ENCODE results near the gene MOCS1. TPM values are rescaled to one million over a fixed set of nuclear protein-coding genes. Genes with fewer than 3 reads are reported as not detected.

Gene MOCS1
- total RNA-seq, 1 donor from 2014 or later: 11.3 TPM

DNA sequence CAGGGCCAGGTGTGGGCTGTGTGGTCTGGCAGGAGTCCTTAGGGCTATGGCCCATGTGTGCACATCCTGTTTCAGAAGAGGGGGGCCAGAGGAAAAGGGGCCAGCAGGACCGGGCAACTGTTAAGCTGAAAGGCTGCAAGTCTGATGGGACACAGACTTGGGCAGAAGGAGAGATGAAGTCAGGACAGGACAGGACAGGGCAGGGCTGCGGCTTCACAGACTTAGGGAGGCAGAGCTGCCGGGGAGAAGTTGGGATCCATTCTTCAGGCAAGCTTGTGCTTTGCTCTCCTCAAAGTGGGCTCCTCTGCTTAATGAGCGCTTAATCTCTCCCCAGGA is 28.7 kb downstream of the MOCS1 start:
- Mint-ChIP-seq H3K27me3 (ENCODE audit: insufficient read depth, low read depth) (no peaks in the 10 kb centered on the region), H3K36me3 (peaks cover 14% of the 10 kb centered on the region), H3K4me1 (no peaks in the 10 kb centered on the region), H3K9me3 (no peaks in the 10 kb centered on the region), H3K4me3 (peak overlapping the region; percentile 19), H3K27ac (no peak overlapping the region)
- TF ChIP-seq, protein P1, sequence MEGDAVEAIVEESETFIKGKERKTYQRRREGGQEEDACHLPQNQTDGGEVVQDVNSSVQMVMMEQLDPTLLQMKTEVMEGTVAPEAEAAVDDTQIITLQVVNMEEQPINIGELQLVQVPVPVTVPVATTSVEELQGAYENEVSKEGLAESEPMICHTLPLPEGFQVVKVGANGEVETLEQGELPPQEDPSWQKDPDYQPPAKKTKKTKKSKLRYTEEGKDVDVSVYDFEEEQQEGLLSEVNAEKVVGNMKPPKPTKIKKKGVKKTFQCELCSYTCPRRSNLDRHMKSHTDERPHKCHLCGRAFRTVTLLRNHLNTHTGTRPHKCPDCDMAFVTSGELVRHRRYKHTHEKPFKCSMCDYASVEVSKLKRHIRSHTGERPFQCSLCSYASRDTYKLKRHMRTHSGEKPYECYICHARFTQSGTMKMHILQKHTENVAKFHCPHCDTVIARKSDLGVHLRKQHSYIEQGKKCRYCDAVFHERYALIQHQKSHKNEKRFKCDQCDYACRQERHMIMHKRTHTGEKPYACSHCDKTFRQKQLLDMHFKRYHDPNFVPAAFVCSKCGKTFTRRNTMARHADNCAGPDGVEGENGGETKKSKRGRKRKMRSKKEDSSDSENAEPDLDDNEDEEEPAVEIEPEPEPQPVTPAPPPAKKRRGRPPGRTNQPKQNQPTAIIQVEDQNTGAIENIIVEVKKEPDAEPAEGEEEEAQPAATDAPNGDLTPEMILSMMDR (IDR thresholded peaks at IDR 0.05): no peak
- no peak for TF ChIP-seq EZH2 (IDR thresholded peaks at IDR 0.05)
- TF ChIP-seq EZH2phosphoT487 (IDR thresholded peaks at IDR 0.05): no peak
- H3K4me2 ChIP-seq: no peak overlapping the region
- no peaks in the 10 kb centered on the region for H3K27me3 ChIP-seq
- no peak overlapping the region for H3K27ac ChIP-seq
- no peaks in the 10 kb centered on the region for H3F3A ChIP-seq (ENCODE audit: low read depth)
- no peaks in the 10 kb centered on the region for H4K20me1 ChIP-seq (ENCODE audit: low read depth)
- H3K4me1 ChIP-seq: no peaks in the 10 kb centered on the region
- H3K36me3 ChIP-seq: no peaks in the 10 kb centered on the region
- H3K9me3 ChIP-seq (ENCODE audit: low read depth): no peaks in the 10 kb centered on the region
- no peaks in the 10 kb centered on the region for H3K79me2 ChIP-seq (ENCODE audit: low read depth)
- H3K9ac ChIP-seq: no peak overlapping the region
- no peak overlapping the region for H2AFZ ChIP-seq (replicated peaks)
- no peak for DNase-seq (ENCODE audit: low spot score)
- H3K4me3 ChIP-seq: no peak overlapping the region

DNA sequence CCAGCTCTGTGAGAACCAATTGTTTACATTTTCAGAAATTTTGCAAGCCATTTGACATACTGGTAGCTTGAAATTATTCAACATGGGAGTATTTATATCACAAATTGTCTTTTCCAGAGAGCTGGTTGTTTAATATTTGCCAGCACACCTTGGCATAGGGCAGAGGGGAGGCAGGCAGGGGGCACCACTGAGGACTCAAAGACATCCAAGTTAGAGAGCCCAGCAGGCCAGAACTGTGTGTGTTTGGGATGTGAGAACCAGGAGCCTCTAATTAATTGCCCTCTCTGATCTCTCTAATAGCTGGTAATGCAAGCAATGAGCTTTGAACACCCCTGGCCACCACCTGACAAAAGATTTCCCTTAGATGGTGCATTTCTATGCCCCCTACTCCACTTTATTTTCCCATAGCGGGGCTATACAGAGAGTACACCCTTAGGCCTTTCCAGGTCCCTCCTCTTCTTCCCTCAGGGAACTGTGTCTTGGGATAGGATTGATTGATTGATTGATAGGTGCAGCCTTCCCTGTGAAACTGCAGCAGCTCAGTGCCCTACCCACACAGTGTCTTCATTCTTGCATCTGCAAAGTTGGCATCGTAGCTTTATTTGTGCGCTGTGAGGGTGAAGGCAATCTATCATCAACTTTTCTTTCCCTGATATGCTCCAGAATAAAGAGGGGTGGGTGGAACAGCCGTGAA is 29.2 kb downstream of the MOCS1 start:
- H3K36me3 ChIP-seq: no peaks in the 10 kb centered on the region
- no peaks in the 10 kb centered on the region for H3K9me3 ChIP-seq (ENCODE audit: low read depth)
- Mint-ChIP-seq H3K9me3 (no peaks in the 10 kb centered on the region), H3K27me3 (ENCODE audit: insufficient read depth, low read depth) (no peaks in the 10 kb centered on the region), H3K4me1 (no peaks in the 10 kb centered on the region), H3K27ac (no peak overlapping the region), H3K36me3 (peaks cover 11% of the 10 kb centered on the region), H3K4me3 (peak overlapping the region; percentile 19)
- H3K4me1 ChIP-seq: no peaks in the 10 kb centered on the region
- no peaks in the 10 kb centered on the region for H3F3A ChIP-seq (ENCODE audit: low read depth)
- H2AFZ ChIP-seq (replicated peaks): no peak overlapping the region
- H3K4me2 ChIP-seq: no peak overlapping the region
- no peaks in the 10 kb centered on the region for H4K20me1 ChIP-seq (ENCODE audit: low read depth)
- no peak overlapping the region for H3K27ac ChIP-seq
- H3K27me3 ChIP-seq: no peaks in the 10 kb centered on the region
- TF ChIP-seq, protein P1 (IDR thresholded peaks at IDR 0.05): peak; percentile 10
- TF ChIP-seq EZH2 (IDR thresholded peaks at IDR 0.05) (no peak), EZH2phosphoT487 (IDR thresholded peaks at IDR 0.05) (no peak)
- no peak overlapping the region for H3K9ac ChIP-seq
- no peak overlapping the region for H3K4me3 ChIP-seq
- DNase-seq (ENCODE audit: low spot score): no peak
- no peaks in the 10 kb centered on the region for H3K79me2 ChIP-seq (ENCODE audit: low read depth)

GRCh38 chr6:39903656-39904055 is 30.6 kb downstream of the MOCS1 start:
- no peak overlapping the region for H3K4me3 ChIP-seq
- no peaks in the 10 kb centered on the region for H3K79me2 ChIP-seq (ENCODE audit: low read depth)
- TF ChIP-seq EZH2 (IDR thresholded peaks at IDR 0.05) (no peak), EZH2phosphoT487 (IDR thresholded peaks at IDR 0.05) (no peak)
- TF ChIP-seq, protein P1 (IDR thresholded peaks at IDR 0.05): no peak
- H3K27me3 ChIP-seq: no peaks in the 10 kb centered on the region
- no peak overlapping the region for H3K27ac Mint-ChIP-seq
- no peak overlapping the region for H3K4me2 ChIP-seq
- no peaks in the 10 kb centered on the region for H4K20me1 ChIP-seq (ENCODE audit: low read depth)
- no peaks in the 10 kb centered on the region for H3K4me1 ChIP-seq
- no peak overlapping the region for H3K4me3 Mint-ChIP-seq
- no peaks in the 10 kb centered on the region for H3F3A ChIP-seq (ENCODE audit: low read depth)
- no peaks in the 10 kb centered on the region for H3K9me3 ChIP-seq (ENCODE audit: low read depth)
- H3K36me3 ChIP-seq: no peaks in the 10 kb centered on the region
- H3K36me3 Mint-ChIP-seq: peaks cover 7% of the 10 kb centered on the region
- no peaks in the 10 kb centered on the region for H3K27me3 Mint-ChIP-seq (ENCODE audit: insufficient read depth, low read depth)
- DNase-seq (ENCODE audit: low spot score): no peak
- no peak overlapping the region for H3K27ac ChIP-seq
- H3K9me3 Mint-ChIP-seq: no peaks in the 10 kb centered on the region
- no peak overlapping the region for H3K9ac ChIP-seq
- H3K4me1 Mint-ChIP-seq: no peaks in the 10 kb centered on the region
- no peak overlapping the region for H2AFZ ChIP-seq (replicated peaks)
